ENCODE results near the gene TMEM235.

DNA sequence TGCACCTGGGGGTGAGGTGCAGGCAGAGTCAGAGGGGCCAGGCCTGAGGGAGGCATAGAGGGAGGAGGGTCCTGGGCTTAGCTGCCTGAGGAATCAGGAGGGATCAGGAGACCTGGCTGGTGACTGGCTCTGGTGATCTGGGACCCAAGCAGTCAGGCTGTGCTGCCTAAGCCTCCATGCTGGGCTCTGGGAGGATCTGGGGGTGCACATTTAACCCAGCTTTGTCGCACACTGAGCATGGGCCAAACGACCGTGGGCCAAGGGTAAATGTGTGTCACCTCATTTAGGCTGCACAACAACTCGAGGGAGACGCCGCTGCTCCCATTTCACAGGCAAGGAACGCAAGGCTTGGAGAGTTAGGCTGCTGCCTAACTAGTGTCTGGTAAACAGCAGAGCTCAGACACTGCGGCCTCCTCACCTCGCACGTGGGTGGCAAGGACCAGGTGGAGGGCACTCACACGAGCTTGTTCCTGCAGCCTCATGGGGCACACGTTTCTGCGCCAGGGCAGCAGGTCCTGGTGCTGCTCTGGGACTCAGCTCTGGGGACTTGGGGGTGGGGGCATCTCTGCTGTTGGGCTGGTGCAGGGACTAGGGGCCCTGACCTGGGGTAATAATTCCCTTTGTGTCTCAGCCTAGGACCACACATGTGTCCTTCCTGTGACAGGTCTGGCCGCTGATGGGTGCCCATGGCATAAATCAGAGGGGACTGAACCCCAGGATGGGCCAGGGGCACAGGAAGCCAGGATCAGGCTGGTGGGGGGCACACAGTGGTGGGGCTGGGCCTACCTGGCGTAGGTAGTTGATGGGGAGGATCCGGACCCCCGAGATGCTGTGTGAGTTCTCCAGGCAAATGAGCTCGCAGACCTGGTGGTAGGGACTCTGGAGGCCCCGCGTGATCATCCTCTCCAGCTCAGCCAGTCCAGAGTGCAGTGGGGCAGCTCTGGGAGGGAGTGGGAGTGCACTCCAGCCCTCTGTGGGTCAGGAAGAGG, 18.7 kb downstream of the TMEM235 start:
- TF ChIP-seq EGR1 (IDR thresholded peaks at IDR 0.05; ENCODE audit: low read depth in 2 of 2) (no peak), CTCF (IDR thresholded peaks at IDR 0.05; ENCODE audit: low read depth, low read length, missing input control) (no peak), JUND (IDR thresholded peaks at IDR 0.05) (no peak), YY1 (IDR thresholded peaks at IDR 0.05) (no peak), SP1 (IDR thresholded peaks at IDR 0.05) (no peak), FOXA1 (IDR thresholded peaks at IDR 0.05) (no peak), TAF1 (conservative IDR thresholded peaks at IDR 0.05) (no peak), ZBTB33 (IDR thresholded peaks at IDR 0.05) (no peak), MAX (IDR thresholded peaks at IDR 0.05) (no peak), REST (IDR thresholded peaks at IDR 0.05) (no peak)
- TF ChIP-seq, protein P1, sequence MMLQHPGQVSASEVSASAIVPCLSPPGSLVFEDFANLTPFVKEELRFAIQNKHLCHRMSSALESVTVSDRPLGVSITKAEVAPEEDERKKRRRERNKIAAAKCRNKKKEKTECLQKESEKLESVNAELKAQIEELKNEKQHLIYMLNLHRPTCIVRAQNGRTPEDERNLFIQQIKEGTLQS (IDR thresholded peaks at IDR 0.05): no peak

All from liver (tissue), 3 donors.